ENCODE results near the gene KLHL2.
"Not testable (repeated sequence)": the region's sequence is repeated elsewhere in the genome, so short reads cannot be mapped to it uniquely, and the experiment has no call there.

DNA sequence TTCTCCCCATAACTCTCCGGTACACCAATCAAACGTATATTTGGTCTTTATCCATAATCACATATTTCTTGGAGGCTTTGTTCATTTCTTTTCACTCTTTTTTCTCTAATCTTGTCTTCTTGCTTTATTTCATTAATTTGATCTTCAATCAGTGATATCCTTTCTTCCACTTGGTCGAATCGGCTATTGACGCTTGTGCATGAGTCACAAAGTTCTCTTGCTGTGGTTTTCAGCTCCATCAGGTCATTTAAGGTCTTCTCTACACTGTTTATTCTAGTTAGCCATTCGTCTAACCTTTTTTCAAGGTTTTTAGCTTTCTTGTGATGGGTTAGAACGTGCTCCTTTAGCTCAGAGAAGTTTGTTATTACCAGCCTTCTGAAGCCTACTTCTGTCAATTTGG, 62.6 kb downstream of the KLHL2 start:
- TF ChIP-seq, protein P1, sequence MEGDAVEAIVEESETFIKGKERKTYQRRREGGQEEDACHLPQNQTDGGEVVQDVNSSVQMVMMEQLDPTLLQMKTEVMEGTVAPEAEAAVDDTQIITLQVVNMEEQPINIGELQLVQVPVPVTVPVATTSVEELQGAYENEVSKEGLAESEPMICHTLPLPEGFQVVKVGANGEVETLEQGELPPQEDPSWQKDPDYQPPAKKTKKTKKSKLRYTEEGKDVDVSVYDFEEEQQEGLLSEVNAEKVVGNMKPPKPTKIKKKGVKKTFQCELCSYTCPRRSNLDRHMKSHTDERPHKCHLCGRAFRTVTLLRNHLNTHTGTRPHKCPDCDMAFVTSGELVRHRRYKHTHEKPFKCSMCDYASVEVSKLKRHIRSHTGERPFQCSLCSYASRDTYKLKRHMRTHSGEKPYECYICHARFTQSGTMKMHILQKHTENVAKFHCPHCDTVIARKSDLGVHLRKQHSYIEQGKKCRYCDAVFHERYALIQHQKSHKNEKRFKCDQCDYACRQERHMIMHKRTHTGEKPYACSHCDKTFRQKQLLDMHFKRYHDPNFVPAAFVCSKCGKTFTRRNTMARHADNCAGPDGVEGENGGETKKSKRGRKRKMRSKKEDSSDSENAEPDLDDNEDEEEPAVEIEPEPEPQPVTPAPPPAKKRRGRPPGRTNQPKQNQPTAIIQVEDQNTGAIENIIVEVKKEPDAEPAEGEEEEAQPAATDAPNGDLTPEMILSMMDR (IDR thresholded peaks at IDR 0.05): not testable (repeated sequence)
- not testable (repeated sequence) for TF ChIP-seq POLR2A, EP300 (IDR thresholded peaks at IDR 0.05)

Measured in tibial nerve (tissue), 4 donors.